ENCODE measurements around the gene IDH3G.

- no peak for TF ChIP-seq EZH2 (IDR thresholded peaks at IDR 0.05; ENCODE audit: borderline replicate concordance, low read depth, low read length, poor library complexity, severe bottlenecking)
- TF ChIP-seq CTCF (conservative IDR thresholded peaks at IDR 0.05; ENCODE audit: low read depth, low read length), result no peak
Measured at GRCh38 chrX:153773218-153773611, 21.0 kb downstream of the IDH3G start.
